ENCODE measurements around the gene DAGLB.

GRCh38 chr7:6494365-6494764 lies 46.6 kb upstream of the DAGLB start:
- TF ChIP-seq YY1 (IDR thresholded peaks at IDR 0.05; ENCODE audit: insufficient read depth, insufficient read length) (no peak), ZNF274 (IDR thresholded peaks at IDR 0.05; ENCODE audit: low read depth, low read length) (no peak), SUZ12 (IDR thresholded peaks at IDR 0.05; ENCODE audit: extremely low read depth, insufficient read depth, insufficient read length) (no peak)
